ENCODE results near the gene UBE2U.

The UBE2U gene

DNA sequence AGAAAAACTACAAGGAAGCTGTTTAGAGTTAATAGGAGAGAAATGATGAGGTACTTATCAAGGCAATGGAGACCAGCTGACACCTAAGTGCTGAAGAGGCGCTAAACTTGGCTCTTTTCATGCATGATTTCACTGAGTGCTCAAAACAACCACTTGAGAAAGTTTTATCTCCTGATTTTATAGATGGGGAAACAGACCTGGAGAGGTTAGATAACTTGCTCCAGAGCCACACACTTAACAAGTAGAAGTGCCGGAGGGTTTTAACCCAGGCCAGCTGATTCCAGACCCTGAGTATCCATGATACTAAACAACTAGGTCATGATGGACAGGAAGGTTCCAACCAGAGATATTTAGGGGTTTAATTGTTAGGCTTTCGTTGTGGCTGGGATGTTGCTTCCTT is 25.9 kb downstream of the UBE2U start (continued):
- TF ChIP-seq ZNF664 (tag by site-specific recombination; IDR thresholded peaks at IDR 0.05) (no peak), ZNF561 (tag by site-specific recombination; IDR thresholded peaks at IDR 0.05; ENCODE audit: borderline replicate concordance) (peak; percentile 76; the same call in 1 of the 2 replicates), ZNF777 (tag by site-specific recombination; IDR thresholded peaks at IDR 0.05; ENCODE audit: borderline replicate concordance) (no peak), FEZF1 (tag by site-specific recombination; IDR thresholded peaks at IDR 0.05) (peak; percentile 86), ZNF184 (tag by site-specific recombination; IDR thresholded peaks at IDR 0.05) (peak; percentile 65; the same call in 1 of the 2 replicates), ZNF157 (tag by site-specific recombination; IDR thresholded peaks at IDR 0.05) (no peak), ZNF629 (tag by site-specific recombination; IDR thresholded peaks at IDR 0.05) (peak; percentile 65)
- TF ChIP-seq, protein P1, sequence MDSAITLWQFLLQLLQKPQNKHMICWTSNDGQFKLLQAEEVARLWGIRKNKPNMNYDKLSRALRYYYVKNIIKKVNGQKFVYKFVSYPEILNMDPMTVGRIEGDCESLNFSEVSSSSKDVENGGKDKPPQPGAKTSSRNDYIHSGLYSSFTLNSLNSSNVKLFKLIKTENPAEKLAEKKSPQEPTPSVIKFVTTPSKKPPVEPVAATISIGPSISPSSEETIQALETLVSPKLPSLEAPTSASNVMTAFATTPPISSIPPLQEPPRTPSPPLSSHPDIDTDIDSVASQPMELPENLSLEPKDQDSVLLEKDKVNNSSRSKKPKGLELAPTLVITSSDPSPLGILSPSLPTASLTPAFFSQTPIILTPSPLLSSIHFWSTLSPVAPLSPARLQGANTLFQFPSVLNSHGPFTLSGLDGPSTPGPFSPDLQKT (IDR thresholded peaks at IDR 0.05; ENCODE audit: borderline replicate concordance, low read depth, low read length): no peak
- TF ChIP-seq, protein P2, sequence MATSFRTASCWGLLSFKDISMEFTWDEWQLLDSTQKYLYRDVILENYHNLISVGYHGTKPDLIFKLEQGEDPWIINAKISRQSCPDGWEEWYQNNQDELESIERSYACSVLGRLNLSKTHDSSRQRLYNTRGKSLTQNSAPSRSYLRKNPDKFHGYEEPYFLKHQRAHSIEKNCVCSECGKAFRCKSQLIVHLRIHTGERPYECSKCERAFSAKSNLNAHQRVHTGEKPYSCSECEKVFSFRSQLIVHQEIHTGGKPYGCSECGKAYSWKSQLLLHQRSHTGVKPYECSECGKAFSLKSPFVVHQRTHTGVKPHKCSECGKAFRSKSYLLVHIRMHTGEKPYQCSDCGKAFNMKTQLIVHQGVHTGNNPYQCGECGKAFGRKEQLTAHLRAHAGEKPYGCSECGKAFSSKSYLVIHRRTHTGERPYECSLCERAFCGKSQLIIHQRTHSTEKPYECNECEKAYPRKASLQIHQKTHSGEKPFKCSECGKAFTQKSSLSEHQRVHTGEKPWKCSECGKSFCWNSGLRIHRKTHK (tag by site-specific recombination; IDR thresholded peaks at IDR 0.05): no peak

DNA sequence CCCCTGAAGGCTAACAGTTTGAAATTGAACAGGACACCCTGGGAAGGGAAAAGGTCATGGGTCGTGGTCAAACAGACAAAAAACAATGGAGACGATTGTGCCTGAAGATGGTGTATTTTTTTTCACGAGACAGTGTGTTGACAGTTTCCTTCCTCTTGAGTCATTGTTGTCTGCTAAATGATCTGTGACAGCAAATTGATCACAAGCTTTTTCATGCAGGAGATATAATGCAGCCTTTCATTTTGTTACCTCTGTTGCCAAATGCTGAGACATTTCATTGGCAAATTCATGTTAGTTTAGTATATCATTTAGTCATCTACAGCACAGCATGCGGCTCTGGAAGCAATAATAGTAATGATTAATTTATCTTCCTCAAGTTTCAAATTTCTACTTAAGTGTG is 27.7 kb downstream of the UBE2U start:
- H3K4me3 ChIP-seq (ENCODE audit: low read depth, low read length): no peak overlapping the region
- H3K36me3 ChIP-seq (ENCODE audit: control insufficient read depth in 2 of 2, insufficient read depth in 1 of 2, low read length in 2 of 2): no peaks in the 10 kb centered on the region
- no peaks in the 10 kb centered on the region for H3K9me3 ChIP-seq (ENCODE audit: control insufficient read depth, insufficient read depth, low read depth, low read length)
- peaks cover 21% of the 10 kb centered on the region for H3K4me1 ChIP-seq (ENCODE audit: control insufficient read depth, insufficient read depth, low read length)
- ChIA-PET POLR2A (no interaction called here), CTCF (interaction anchor here (0.7 to 0.9 kb wide), 3 partner anchors 12 to 951 kb away, joined by 3 to 4 read pairs (median 3); no protein-coding TSS in a partner anchor)
- no peak overlapping the region; the same call in 1 of the 2 replicates for H3K27ac ChIP-seq (ENCODE audit: extremely low read depth, low read depth, low read length)
- TF ChIP-seq ZNF24 (tag by site-specific recombination; IDR thresholded peaks at IDR 0.05) (0 out of 2 replicates have a peak, but pooled peaks have one; percentile 38), ZBTB17 (tag by site-specific recombination; IDR thresholded peaks at IDR 0.05) (peak; percentile 60), SP7 (tag by site-specific recombination; IDR thresholded peaks at IDR 0.05) (peak; percentile 72), IKZF3 (tag by site-specific recombination; IDR thresholded peaks at IDR 0.05) (peak; percentile 72), ZNF394 (tag by site-specific recombination; IDR thresholded peaks at IDR 0.05; ENCODE audit: borderline replicate concordance) (peak; percentile 19; the same call in 1 of the 2 replicates), ZNF324 (tag by site-specific recombination; IDR thresholded peaks at IDR 0.05) (0 out of 2 replicates have a peak, but pooled peaks have one; percentile 27), ZNF223 (tag by site-specific recombination; IDR thresholded peaks at IDR 0.05) (no peak), ZNF266 (tag by site-specific recombination; IDR thresholded peaks at IDR 0.05; ENCODE audit: low read depth) (no peak), ZNF768 (tag by site-specific recombination; IDR thresholded peaks at IDR 0.05) (no peak), ZNF433 (tag by site-specific recombination; IDR thresholded peaks at IDR 0.05; ENCODE audit: low read depth) (no peak), ZEB2 (tag by site-specific recombination; IDR thresholded peaks at IDR 0.05) (0 out of 2 replicates have a peak, but pooled peaks have one; percentile 16), OSR2 (tag by site-specific recombination; IDR thresholded peaks at IDR 0.05) (peak; percentile 90)
- TF ChIP-seq, protein P3, sequence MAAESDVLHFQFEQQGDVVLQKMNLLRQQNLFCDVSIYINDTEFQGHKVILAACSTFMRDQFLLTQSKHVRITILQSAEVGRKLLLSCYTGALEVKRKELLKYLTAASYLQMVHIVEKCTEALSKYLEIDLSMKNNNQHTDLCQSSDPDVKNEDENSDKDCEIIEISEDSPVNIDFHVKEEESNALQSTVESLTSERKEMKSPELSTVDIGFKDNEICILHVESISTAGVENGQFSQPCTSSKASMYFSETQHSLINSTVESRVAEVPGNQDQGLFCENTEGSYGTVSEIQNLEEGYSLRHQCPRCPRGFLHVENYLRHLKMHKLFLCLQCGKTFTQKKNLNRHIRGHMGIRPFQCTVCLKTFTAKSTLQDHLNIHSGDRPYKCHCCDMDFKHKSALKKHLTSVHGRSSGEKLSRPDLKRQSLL (tag by site-specific recombination; IDR thresholded peaks at IDR 0.05): no peak
- TF ChIP-seq, protein P4, sequence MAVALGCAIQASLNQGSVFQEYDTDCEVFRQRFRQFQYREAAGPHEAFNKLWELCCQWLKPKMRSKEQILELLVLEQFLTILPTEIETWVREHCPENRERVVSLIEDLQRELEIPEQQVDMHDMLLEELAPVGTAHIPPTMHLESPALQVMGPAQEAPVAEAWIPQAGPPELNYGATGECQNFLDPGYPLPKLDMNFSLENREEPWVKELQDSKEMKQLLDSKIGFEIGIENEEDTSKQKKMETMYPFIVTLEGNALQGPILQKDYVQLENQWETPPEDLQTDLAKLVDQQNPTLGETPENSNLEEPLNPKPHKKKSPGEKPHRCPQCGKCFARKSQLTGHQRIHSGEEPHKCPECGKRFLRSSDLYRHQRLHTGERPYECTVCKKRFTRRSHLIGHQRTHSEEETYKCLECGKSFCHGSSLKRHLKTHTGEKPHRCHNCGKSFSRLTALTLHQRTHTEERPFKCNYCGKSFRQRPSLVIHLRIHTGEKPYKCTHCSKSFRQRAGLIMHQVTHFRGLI (tag by site-specific recombination; IDR thresholded peaks at IDR 0.05): no peak
- TF ChIP-seq, protein P5, sequence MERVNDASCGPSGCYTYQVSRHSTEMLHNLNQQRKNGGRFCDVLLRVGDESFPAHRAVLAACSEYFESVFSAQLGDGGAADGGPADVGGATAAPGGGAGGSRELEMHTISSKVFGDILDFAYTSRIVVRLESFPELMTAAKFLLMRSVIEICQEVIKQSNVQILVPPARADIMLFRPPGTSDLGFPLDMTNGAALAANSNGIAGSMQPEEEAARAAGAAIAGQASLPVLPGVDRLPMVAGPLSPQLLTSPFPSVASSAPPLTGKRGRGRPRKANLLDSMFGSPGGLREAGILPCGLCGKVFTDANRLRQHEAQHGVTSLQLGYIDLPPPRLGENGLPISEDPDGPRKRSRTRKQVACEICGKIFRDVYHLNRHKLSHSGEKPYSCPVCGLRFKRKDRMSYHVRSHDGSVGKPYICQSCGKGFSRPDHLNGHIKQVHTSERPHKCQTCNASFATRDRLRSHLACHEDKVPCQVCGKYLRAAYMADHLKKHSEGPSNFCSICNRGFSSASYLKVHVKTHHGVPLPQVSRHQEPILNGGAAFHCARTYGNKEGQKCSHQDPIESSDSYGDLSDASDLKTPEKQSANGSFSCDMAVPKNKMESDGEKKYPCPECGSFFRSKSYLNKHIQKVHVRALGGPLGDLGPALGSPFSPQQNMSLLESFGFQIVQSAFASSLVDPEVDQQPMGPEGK (tag by site-specific recombination; IDR thresholded peaks at IDR 0.05): no peak
- TF ChIP-seq, protein P6, sequence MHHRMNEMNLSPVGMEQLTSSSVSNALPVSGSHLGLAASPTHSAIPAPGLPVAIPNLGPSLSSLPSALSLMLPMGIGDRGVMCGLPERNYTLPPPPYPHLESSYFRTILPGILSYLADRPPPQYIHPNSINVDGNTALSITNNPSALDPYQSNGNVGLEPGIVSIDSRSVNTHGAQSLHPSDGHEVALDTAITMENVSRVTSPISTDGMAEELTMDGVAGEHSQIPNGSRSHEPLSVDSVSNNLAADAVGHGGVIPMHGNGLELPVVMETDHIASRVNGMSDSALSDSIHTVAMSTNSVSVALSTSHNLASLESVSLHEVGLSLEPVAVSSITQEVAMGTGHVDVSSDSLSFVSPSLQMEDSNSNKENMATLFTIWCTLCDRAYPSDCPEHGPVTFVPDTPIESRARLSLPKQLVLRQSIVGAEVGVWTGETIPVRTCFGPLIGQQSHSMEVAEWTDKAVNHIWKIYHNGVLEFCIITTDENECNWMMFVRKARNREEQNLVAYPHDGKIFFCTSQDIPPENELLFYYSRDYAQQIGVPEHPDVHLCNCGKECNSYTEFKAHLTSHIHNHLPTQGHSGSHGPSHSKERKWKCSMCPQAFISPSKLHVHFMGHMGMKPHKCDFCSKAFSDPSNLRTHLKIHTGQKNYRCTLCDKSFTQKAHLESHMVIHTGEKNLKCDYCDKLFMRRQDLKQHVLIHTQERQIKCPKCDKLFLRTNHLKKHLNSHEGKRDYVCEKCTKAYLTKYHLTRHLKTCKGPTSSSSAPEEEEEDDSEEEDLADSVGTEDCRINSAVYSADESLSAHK (tag by site-specific recombination; IDR thresholded peaks at IDR 0.05): 0 out of 2 replicates have a peak, but pooled peaks have one; percentile 33
- TF ChIP-seq, protein P7, sequence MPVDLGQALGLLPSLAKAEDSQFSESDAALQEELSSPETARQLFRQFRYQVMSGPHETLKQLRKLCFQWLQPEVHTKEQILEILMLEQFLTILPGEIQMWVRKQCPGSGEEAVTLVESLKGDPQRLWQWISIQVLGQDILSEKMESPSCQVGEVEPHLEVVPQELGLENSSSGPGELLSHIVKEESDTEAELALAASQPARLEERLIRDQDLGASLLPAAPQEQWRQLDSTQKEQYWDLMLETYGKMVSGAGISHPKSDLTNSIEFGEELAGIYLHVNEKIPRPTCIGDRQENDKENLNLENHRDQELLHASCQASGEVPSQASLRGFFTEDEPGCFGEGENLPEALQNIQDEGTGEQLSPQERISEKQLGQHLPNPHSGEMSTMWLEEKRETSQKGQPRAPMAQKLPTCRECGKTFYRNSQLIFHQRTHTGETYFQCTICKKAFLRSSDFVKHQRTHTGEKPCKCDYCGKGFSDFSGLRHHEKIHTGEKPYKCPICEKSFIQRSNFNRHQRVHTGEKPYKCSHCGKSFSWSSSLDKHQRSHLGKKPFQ (tag by site-specific recombination; IDR thresholded peaks at IDR 0.05): 0 out of 2 replicates have a peak, but pooled peaks have one; percentile 23
